Measurements from ENCODE around the gene UTP20. TPM values are rescaled to one million over a fixed set of nuclear protein-coding genes. Genes with fewer than 3 reads are reported as not detected.

The UTP20 gene
- total RNA-seq, 1 donor from 2014 or later = 7.5 TPM

DNA sequence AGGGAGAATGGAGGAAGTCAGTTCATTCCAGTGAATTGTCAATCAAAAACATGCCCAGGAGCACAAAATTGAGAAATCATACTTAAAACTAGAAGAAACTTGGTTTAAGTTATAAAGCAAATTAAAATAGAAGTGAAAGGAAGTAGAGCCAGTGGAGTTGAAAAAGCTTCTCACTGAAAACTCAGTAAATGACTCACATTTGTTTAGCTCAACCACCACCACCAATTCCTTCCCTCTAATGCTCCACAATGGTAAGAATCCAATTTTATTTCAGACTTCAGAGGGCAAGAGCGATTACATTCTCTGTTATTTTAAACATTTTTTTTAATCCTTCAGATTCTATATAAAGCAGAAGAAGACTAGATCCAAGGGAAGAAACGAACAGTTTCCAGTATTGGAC is 19.4 kb downstream of the UTP20 start:
- no peaks in the 10 kb centered on the region for H3K9me3 ChIP-seq (replicated peaks)
- H3K4me1 ChIP-seq = no peaks in the 10 kb centered on the region
- no peak for DNase-seq
- peaks cover 96% of the 10 kb centered on the region for H3K36me3 ChIP-seq
- TF ChIP-seq, protein P1, sequence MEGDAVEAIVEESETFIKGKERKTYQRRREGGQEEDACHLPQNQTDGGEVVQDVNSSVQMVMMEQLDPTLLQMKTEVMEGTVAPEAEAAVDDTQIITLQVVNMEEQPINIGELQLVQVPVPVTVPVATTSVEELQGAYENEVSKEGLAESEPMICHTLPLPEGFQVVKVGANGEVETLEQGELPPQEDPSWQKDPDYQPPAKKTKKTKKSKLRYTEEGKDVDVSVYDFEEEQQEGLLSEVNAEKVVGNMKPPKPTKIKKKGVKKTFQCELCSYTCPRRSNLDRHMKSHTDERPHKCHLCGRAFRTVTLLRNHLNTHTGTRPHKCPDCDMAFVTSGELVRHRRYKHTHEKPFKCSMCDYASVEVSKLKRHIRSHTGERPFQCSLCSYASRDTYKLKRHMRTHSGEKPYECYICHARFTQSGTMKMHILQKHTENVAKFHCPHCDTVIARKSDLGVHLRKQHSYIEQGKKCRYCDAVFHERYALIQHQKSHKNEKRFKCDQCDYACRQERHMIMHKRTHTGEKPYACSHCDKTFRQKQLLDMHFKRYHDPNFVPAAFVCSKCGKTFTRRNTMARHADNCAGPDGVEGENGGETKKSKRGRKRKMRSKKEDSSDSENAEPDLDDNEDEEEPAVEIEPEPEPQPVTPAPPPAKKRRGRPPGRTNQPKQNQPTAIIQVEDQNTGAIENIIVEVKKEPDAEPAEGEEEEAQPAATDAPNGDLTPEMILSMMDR (IDR thresholded peaks at IDR 0.05; ENCODE audit: borderline replicate concordance) = no peak
- intact Hi-C loops (cut with micrococcal nuclease) = no loop called here
- H3K27me3 ChIP-seq (ENCODE audit: low read depth) = no peaks in the 10 kb centered on the region
- H3K4me3 ChIP-seq = no peak overlapping the region
- no peak overlapping the region for H3K27ac ChIP-seq (replicated peaks)

DNA sequence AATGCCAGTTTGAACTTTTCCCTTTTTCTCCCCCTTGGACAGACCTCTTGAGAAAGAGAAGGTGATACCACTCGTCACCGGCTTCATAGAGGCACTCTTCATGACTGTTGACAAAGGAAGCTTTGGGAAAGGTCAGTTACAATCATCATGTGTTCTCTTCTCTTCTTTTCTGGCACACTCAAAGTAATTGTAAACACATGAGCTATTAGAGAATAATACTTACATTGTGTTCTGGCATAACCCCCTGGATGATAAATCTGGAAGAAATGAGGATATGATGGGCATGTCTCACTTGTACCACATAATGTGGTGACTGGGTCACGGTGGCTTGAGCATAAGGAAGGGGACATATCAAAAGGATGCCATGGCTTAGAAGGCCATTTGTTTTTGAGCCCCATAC is 20.0 kb downstream of the UTP20 start:
- Histone ChIP-seq H3K27ac (replicated peaks) (no peak overlapping the region), H3K9me3 (replicated peaks) (no peaks in the 10 kb centered on the region), H3K4me1 (no peaks in the 10 kb centered on the region), H3K27me3 (ENCODE audit: low read depth) (no peaks in the 10 kb centered on the region), H3K36me3 (peaks cover 96% of the 10 kb centered on the region), H3K4me3 (no peak overlapping the region)
- intact Hi-C loops (cut with micrococcal nuclease) = no loop called here
- TF ChIP-seq, protein P1 (IDR thresholded peaks at IDR 0.05; ENCODE audit: borderline replicate concordance) = no peak
- DNase-seq = no peak

DNA sequence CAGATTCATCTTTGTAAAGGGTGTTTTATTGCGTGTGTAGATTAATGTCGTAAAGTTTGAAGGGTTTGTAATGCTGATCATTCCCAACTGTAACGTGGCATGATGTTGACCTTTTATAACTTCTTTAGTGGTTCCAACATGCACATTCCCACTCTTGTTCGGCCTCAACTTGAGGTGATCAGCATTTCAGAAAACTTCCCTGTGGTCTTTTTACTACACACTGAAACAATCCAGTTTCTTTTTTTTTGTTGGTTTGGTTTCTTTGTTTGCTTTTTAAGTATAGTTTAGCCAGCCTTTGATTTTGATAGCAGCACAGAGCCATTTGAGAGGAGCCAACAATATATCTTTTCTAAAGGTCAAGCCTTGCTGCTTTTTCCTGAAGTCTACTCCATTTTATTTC is 22.8 kb downstream of the UTP20 start:
- TF ChIP-seq, protein P1 (IDR thresholded peaks at IDR 0.05; ENCODE audit: borderline replicate concordance) = no peak
- intact Hi-C loops (cut with micrococcal nuclease) = no loop called here

DNA sequence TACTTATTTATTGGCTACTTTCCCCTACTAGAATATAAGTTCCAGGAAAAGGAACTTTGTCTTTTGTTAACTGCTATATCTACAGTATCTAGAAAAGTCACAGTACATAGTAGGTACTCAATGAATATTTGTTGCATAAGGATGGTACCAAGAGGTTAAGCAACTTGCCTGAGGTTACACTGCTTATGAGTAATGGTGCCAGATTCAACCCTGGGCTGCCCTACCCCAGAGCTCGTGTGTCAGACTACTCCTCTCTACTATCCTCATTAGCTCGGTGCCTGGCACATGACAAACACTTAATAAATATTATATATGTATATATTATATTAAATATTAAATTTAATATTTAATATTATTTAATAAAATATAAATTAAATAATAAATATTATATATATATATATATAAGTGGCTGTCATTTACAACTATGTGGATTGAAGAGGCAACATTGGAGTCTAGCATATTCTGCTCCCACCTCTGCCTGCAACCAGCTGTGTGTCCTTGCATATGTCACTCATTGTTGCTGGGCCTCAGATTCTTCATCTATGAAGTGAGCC is 25.4 kb downstream of the UTP20 start:
- H3K9me3 ChIP-seq (replicated peaks) = no peaks in the 10 kb centered on the region
- peaks cover 97% of the 10 kb centered on the region for H3K36me3 ChIP-seq
- H3K27ac ChIP-seq (replicated peaks) = no peak overlapping the region
- H3K4me3 ChIP-seq = no peak overlapping the region
- DNase-seq = no peak
- intact Hi-C loops (cut with micrococcal nuclease) = no loop called here
- no peaks in the 10 kb centered on the region for H3K27me3 ChIP-seq (ENCODE audit: low read depth)
- no peaks in the 10 kb centered on the region for H3K4me1 ChIP-seq
- TF ChIP-seq, protein P1 (IDR thresholded peaks at IDR 0.05; ENCODE audit: borderline replicate concordance) = no peak

More for the DNA sequence above, 22.8 kb downstream of the UTP20 start:
- no peaks in the 10 kb centered on the region for H3K4me1 ChIP-seq
- H3K36me3 ChIP-seq = peaks cover 95% of the 10 kb centered on the region
- no peaks in the 10 kb centered on the region for H3K27me3 ChIP-seq (ENCODE audit: low read depth)
- H3K9me3 ChIP-seq (replicated peaks) = no peaks in the 10 kb centered on the region
- H3K27ac ChIP-seq (replicated peaks) = no peak overlapping the region
- H3K4me3 ChIP-seq = no peak overlapping the region
- no peak for DNase-seq

DNA sequence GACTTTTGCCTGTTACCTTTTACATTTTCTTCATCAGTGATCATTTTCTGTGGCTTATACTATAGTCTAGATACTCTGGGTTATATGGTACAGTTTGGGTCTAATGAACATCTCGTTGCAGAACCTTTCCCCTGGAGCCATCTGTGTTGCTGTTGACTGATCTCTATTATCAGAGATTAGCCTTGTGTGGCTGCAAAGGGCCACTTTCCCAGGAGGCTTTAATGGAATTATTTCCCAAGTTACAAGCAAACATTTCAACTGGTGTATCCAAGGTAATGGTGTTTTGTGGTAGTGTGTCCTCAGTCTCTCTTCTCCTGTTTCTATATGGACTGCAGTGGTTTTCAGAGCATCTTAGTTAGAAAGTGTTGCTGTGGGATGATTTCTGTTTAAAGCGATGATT is 25.9 kb downstream of the UTP20 start:
- no peaks in the 10 kb centered on the region for H3K27me3 ChIP-seq (ENCODE audit: low read depth)
- H3K36me3 ChIP-seq = peaks cover 97% of the 10 kb centered on the region
- intact Hi-C loops (cut with micrococcal nuclease) = no loop called here
- no peak overlapping the region for H3K27ac ChIP-seq (replicated peaks)
- no peaks in the 10 kb centered on the region for H3K4me1 ChIP-seq
- no peaks in the 10 kb centered on the region for H3K9me3 ChIP-seq (replicated peaks)
- TF ChIP-seq, protein P1 (IDR thresholded peaks at IDR 0.05; ENCODE audit: borderline replicate concordance) = no peak
- DNase-seq = no peak
- no peak overlapping the region for H3K4me3 ChIP-seq
